GM23338 (cell line): ENCODE measurements around the gene CTF1. TPM values are rescaled to one million over a fixed set of nuclear protein-coding genes. Genes with fewer than 3 reads are reported as not detected.

ENCODE experiments used
- ATAC-seq: fragments of 200-7000 bp; cut with Tn5 transposase; 3 replicates; pipeline ENCODE4 v1.9.1; 2020
- DNase-seq: peaks from one replicate; pipeline ENCODE4 v3.0.0-alpha.2; 2015; ENCODE audit warnings: low spot score
- H2AFZ ChIP-seq: fragments of 200-600 bp; sonication (generic); 2 replicates; pipeline ENCODE4 v1.8.0; 2016; ENCODE audit warnings: antibody characterized with exemption, mild to moderate bottlenecking, moderate library complexity
- H3F3A ChIP-seq: fragments of 200-600 bp; sonication (generic); replicated peaks from 2 replicates; pipeline ENCODE4 v1.8.0; 2017; ENCODE audit warnings: antibody characterized with exemption, mixed run types, low read depth
- H3K27ac ChIP-seq: fragments of 200-600 bp; sonication (generic); 2 replicates; pipeline ENCODE4 v1.6.1; 2016; ENCODE audit warnings: low read depth
- H3K27me3 ChIP-seq: fragments of 200-600 bp; sonication (generic); 2 replicates; pipeline ENCODE4 v1.8.0; 2016; ENCODE audit warnings: mild to moderate bottlenecking, mixed run types, moderate library complexity; ENCODE audit not compliant: insufficient read depth
- H3K36me3 ChIP-seq: fragments of 200-600 bp; sonication (generic); 2 replicates; pipeline ENCODE4 v1.8.0; 2016; ENCODE audit warnings: mild to moderate bottlenecking; ENCODE audit not compliant: insufficient read depth
- H3K4me1 ChIP-seq: fragments of 200-600 bp; sonication (generic); 2 replicates; pipeline ENCODE4 v1.8.0; 2016; ENCODE audit warnings: mild to moderate bottlenecking, moderate library complexity; ENCODE audit not compliant: insufficient read depth
- H3K4me2 ChIP-seq: fragments of 200-600 bp; sonication (generic); 2 replicates; pipeline ENCODE4 v1.7.1; 2017; ENCODE audit warnings: mixed run types
- H3K4me3 ChIP-seq: fragments of 200-600 bp; sonication (generic); 2 replicates; pipeline ENCODE4 v1.6.1; 2016; ENCODE audit warnings: mixed run types
- H3K79me2 ChIP-seq: fragments of 200-600 bp; sonication (generic); replicated peaks from 2 replicates; pipeline ENCODE4 v1.8.0; 2017; ENCODE audit warnings: mild to moderate bottlenecking; ENCODE audit not compliant: insufficient read depth
- H3K9me2 ChIP-seq: fragments of 200-600 bp; sonication (generic); 2 replicates; pipeline ENCODE4 v1.8.0; 2017; ENCODE audit not compliant: insufficient read depth
- H4K20me1 ChIP-seq: fragments of 200-600 bp; sonication (generic); replicated peaks from 2 replicates; pipeline ENCODE4 v1.8.0; 2017; ENCODE audit warnings: mild to moderate bottlenecking; ENCODE audit not compliant: insufficient read depth
- H3K27ac Mint-ChIP-seq: 2 replicates; pipeline ENCODE4 v1.8.0; 2020; ENCODE audit warnings: inconsistent platforms, mild to moderate bottlenecking, moderate library complexity, mixed read lengths
- H3K27me3 Mint-ChIP-seq: 3 replicates; pipeline ENCODE4 v1.8.0; 2022; ENCODE audit warnings: low read depth, mild to moderate bottlenecking, moderate library complexity, mixed read lengths, inconsistent platforms; ENCODE audit not compliant: insufficient read depth, poor library complexity
- H3K36me3 Mint-ChIP-seq: 3 replicates; pipeline ENCODE4 v1.8.0; 2021; ENCODE audit warnings: low read depth, mild to moderate bottlenecking, inconsistent platforms, moderate library complexity, mixed read lengths
- H3K4me1 Mint-ChIP-seq: 3 replicates; pipeline ENCODE4 v1.8.0; 2020; ENCODE audit warnings: mild to moderate bottlenecking, inconsistent platforms, mixed read lengths
- H3K4me3 Mint-ChIP-seq: 3 replicates; pipeline ENCODE4 v1.8.0; 2021; ENCODE audit warnings: moderate library complexity, mild to moderate bottlenecking, inconsistent platforms, mixed read lengths
- H3K9me3 Mint-ChIP-seq: 3 replicates; pipeline ENCODE4 v1.8.0; 2020; ENCODE audit warnings: moderate library complexity, mild to moderate bottlenecking, inconsistent platforms, mixed read lengths
- CREB1 ChIP-seq: fragments of 250-450 bp; sonication (Bioruptor Pico); IDR thresholded peaks from 2 replicates; pipeline ENCODE4 v1.5.0; 2020; ENCODE audit warnings: low read depth, mild to moderate bottlenecking, moderate library complexity
- EZH2 ChIP-seq: fragments of 200-600 bp; sonication (generic); IDR thresholded peaks from one replicate; pipeline ENCODE4 v1.8.0; 2017; ENCODE audit warnings: antibody characterized with exemption, mild to moderate bottlenecking, low read depth; ENCODE audit not compliant: unreplicated experiment
- EZH2phosphoT487 ChIP-seq: fragments of 200-600 bp; sonication (generic); IDR thresholded peaks from one replicate; pipeline ENCODE4 v1.8.1; 2018; ENCODE audit warnings: antibody characterized with exemption; ENCODE audit not compliant: unreplicated experiment
- JUNB ChIP-seq: IDR thresholded peaks from one replicate; pipeline ENCODE4 v1.6.1; 2016; ENCODE audit warnings: antibody characterized with exemption; ENCODE audit not compliant: unreplicated experiment
- NANOG ChIP-seq: IDR thresholded peaks from 2 replicates; pipeline ENCODE4 v1.6.1; 2016; ENCODE audit warnings: antibody characterized with exemption, borderline replicate concordance
- POLR2AphosphoS5 ChIP-seq: IDR thresholded peaks from 2 replicates; pipeline ENCODE4 v1.6.1; 2016; ENCODE audit warnings: antibody characterized with exemption, low read depth
- REST ChIP-seq: IDR thresholded peaks from one replicate; pipeline ENCODE4 v1.6.1; 2018; ENCODE audit warnings: antibody characterized with exemption; ENCODE audit not compliant: unreplicated experiment
- STAT1 ChIP-seq: IDR thresholded peaks from one replicate; pipeline ENCODE4 v1.6.1; 2016; ENCODE audit warnings: antibody characterized with exemption; ENCODE audit not compliant: unreplicated experiment
- ZNF331 ChIP-seq: fragments of 250-450 bp; sonication (Bioruptor Pico); IDR thresholded peaks from 2 replicates; pipeline ENCODE4 v1.5.0; 2020; ENCODE audit warnings: low read depth, mild to moderate bottlenecking, moderate library complexity
- ZNF462 ChIP-seq: fragments of 250-450 bp; sonication (Bioruptor Pico); IDR thresholded peaks from 2 replicates; pipeline ENCODE4 v1.5.0; 2020; ENCODE audit warnings: mild to moderate bottlenecking, moderate library complexity
- long read RNA-seq: library from polyadenylated mRNA; unstranded; transcript quantifications from one replicate; pipeline ENCODE4 v2.0.0, GENCODE V29; 2020; ENCODE audit not compliant: unreplicated experiment
- polyA plus RNA-seq: library from polyadenylated mRNA; unstranded; fragments of >200 nt; fragmentation: Nextera tagmentation; extraction: Ambion mirVana; gene quantifications from 2 replicates; pipeline ENCODE4 v1.2.1, GENCODE V29; 2016
- total RNA-seq: library from RNA; depleted of rRNA; stranded (reverse); fragments of >200 nt; shearing (Covaris generic); gene quantifications from 2 replicates; pipeline ENCODE4 v1.2.3, GENCODE V29; 2014; rRNA removed

Gene CTF1, protein sequence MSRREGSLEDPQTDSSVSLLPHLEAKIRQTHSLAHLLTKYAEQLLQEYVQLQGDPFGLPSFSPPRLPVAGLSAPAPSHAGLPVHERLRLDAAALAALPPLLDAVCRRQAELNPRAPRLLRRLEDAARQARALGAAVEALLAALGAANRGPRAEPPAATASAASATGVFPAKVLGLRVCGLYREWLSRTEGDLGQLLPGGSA
- total RNA-seq (0.52 and 0.54 TPM in 2 replicates), polyA plus RNA-seq (0.24 and 0.43 TPM in 2 replicates)
- long read RNA-seq = 0 reads

DNA sequence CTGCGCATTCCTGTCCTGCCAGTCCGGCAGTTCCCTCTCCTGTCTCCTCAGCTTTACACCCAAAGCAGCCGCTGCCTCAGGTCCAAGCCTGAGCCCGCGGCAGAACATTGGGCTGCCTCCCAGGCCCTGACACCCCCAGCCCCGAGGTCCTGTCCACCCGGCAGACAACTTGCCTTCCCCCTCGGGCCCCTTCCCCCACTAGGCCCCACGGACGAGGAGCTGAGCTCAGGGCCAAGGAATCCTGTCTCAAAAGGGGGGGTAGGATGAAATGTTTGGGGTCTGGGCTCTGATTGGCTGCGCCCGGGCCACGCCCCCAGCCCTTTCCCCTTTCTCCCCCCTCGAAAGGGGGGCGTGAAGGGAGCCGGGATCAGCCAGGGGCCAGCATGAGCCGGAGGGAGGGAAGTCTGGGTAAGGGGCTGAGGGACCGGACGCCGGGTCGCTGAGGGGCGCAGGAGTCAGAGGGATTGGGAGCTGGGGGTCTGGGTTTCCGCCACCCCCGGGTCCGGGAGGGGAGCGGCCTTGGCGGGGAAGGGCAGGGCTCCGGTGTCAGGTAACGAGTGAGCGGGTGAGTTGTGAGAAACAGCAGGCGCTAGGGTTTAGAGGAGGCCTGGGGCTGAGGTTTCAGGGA is at the start of gene CTF1:
Gene CTF1 (plus strand): TSS at position 354 of the 628 bp plus-strand sequence. CDS start 30 bp downstream, at position 384.
- no peak for TF ChIP-seq JUNB
- TF ChIP-seq POLR2AphosphoS5 = peak; percentile 55
- TF ChIP-seq EZH2 = no peak
- Mint-ChIP-seq H3K27ac (peak within 1 kb of the TSS; percentile 99), H3K36me3 (peaks cover 5% of the 10 kb centered on the region), H3K4me3 (peak within 1 kb of the TSS; percentile 92), H3K27me3 (peaks cover 23% of the 10 kb centered on the region), H3K9me3 (no peaks in the 10 kb centered on the region), H3K4me1 (peaks cover 26% of the 10 kb centered on the region)
- H3F3A ChIP-seq = peaks cover 26% of the 10 kb centered on the region
- H3K27ac ChIP-seq = peak within 1 kb of the TSS; percentile 99
- H3K4me2 ChIP-seq = peak within 1 kb of the TSS; percentile 94
- H2AFZ ChIP-seq = peak within 1 kb of the TSS; percentile 95
- H3K9me2 ChIP-seq = no peaks in the 10 kb centered on the region
- H3K36me3 ChIP-seq = no peaks in the 10 kb centered on the region
- H4K20me1 ChIP-seq = no peaks in the 10 kb centered on the region
- peaks cover 25% of the 10 kb centered on the region for H3K4me1 ChIP-seq
- DNase-seq (peak; percentile 85), ATAC-seq (peak; percentile 53)
- H3K27me3 ChIP-seq = peaks cover 23% of the 10 kb centered on the region
- H3K4me3 ChIP-seq = peak within 1 kb of the TSS; percentile 86
- no peaks in the 10 kb centered on the region for H3K79me2 ChIP-seq

GRCh38 chr16:30846649-30847402 is 49.6 kb upstream of the CTF1 start:
- no peaks in the 10 kb centered on the region for H3K9me2 ChIP-seq
- no peak overlapping the region for H3K4me3 ChIP-seq
- Mint-ChIP-seq H3K4me3 (no peak overlapping the region), H3K27ac (no peak overlapping the region), H3K4me1 (peaks cover 7% of the 10 kb centered on the region; the same call in 2 of the 3 replicates), H3K9me3 (peaks cover 4% of the 10 kb centered on the region), H3K36me3 (peaks cover 2% of the 10 kb centered on the region; the same call in 1 of the 3 replicates), H3K27me3 (peaks cover 4% of the 10 kb centered on the region)
- DNase-seq (peak; percentile 23), ATAC-seq (no peak)
- H3K4me2 ChIP-seq = no peak overlapping the region
- no peak overlapping the region for H3K27ac ChIP-seq
- H3F3A ChIP-seq = 0 out of 2 replicates have a peak, but pooled peaks cover 3% of the 10 kb centered on the region
- no peaks in the 10 kb centered on the region for H3K27me3 ChIP-seq
- no peak overlapping the region for H2AFZ ChIP-seq
- H3K79me2 ChIP-seq = no peaks in the 10 kb centered on the region
- no peaks in the 10 kb centered on the region for H3K4me1 ChIP-seq
- no peaks in the 10 kb centered on the region for H3K36me3 ChIP-seq
- H4K20me1 ChIP-seq = no peaks in the 10 kb centered on the region
- no peak for TF ChIP-seq EZH2phosphoT487
- no peak for TF ChIP-seq JUNB
- TF ChIP-seq NANOG = no peak
- no peak for TF ChIP-seq ZNF331 (CRISPR knock-in tag)
- no peak for TF ChIP-seq STAT1
- TF ChIP-seq CREB1 (CRISPR knock-in tag) = no peak
- TF ChIP-seq REST = no peak
- TF ChIP-seq ZNF462 = no peak
